Mesendoderm (in vitro differentiated cells): ENCODE results near the gene TRMT2A.

Experiments used
- DNase-seq: peaks from one replicate; pipeline ENCODE4 v3.0.0; 2013
- H2AK5ac ChIP-seq: 2 replicates; pipeline ENCODE4 v1.6.1; 2013; ENCODE audit warnings: low read length, inconsistent platforms
- H2BK120ac ChIP-seq: 2 replicates; pipeline ENCODE4 v1.6.1; 2013; ENCODE audit warnings: low read depth, mild to moderate bottlenecking, low read length, moderate library complexity, mixed read lengths
- H2BK15ac ChIP-seq: replicated peaks from 2 replicates; pipeline ENCODE4 v1.6.1; 2013; ENCODE audit warnings: low read depth, mild to moderate bottlenecking, moderate library complexity
- H2BK5ac ChIP-seq: 2 replicates; pipeline ENCODE4 v1.6.1; 2013; ENCODE audit warnings: low read length, inconsistent platforms
- H3K18ac ChIP-seq: 2 replicates; pipeline ENCODE4 v1.6.1; 2013; ENCODE audit warnings: mild to moderate bottlenecking, low read length, mixed read lengths
- H3K23ac ChIP-seq: one replicate; pipeline ENCODE4 v1.6.1; 2013; ENCODE audit warnings: low read length
- H3K27ac ChIP-seq: 2 replicates; pipeline ENCODE4 v1.5.1; 2013; ENCODE audit warnings: low read depth, mild to moderate bottlenecking, inconsistent platforms, low read length, moderate library complexity
- H3K27me3 ChIP-seq: 2 replicates; pipeline ENCODE4 v1.6.1; 2013; ENCODE audit warnings: low read length, control low read depth, mild to moderate bottlenecking, inconsistent platforms; ENCODE audit not compliant: insufficient read depth, poor library complexity
- H3K36me3 ChIP-seq: 2 replicates; pipeline ENCODE4 v1.6.1; 2013; ENCODE audit warnings: low read length, inconsistent platforms; ENCODE audit not compliant: control insufficient read depth, insufficient read depth
- H3K4ac ChIP-seq: one replicate; pipeline ENCODE4 v1.6.1; 2013; ENCODE audit warnings: low read depth, mild to moderate bottlenecking, low read length, moderate library complexity
- H3K4me1 ChIP-seq: 2 replicates; pipeline ENCODE4 v1.6.1; 2013; ENCODE audit warnings: low read depth, low read length, inconsistent platforms; ENCODE audit not compliant: control insufficient read depth
- H3K4me2 ChIP-seq: 2 replicates; pipeline ENCODE4 v1.6.1; 2013; ENCODE audit warnings: low read length
- H3K4me3 ChIP-seq: 2 replicates; pipeline ENCODE4 v1.5.1; 2013; ENCODE audit warnings: mild to moderate bottlenecking, low read length
- H3K56ac ChIP-seq: one replicate; pipeline ENCODE4 v1.6.1; 2013; ENCODE audit warnings: low read length
- H3K79me1 ChIP-seq: 2 replicates; pipeline ENCODE4 v1.6.1; 2013; ENCODE audit warnings: low read length, inconsistent platforms
- H3K79me2 ChIP-seq: 2 replicates; pipeline ENCODE4 v1.6.1; 2013; ENCODE audit warnings: mild to moderate bottlenecking, low read length; ENCODE audit not compliant: control insufficient read depth, insufficient read depth
- H3K9ac ChIP-seq: 2 replicates; pipeline ENCODE4 v1.6.1; 2013; ENCODE audit warnings: low read length, inconsistent platforms
- H4K5ac ChIP-seq: one replicate; pipeline ENCODE4 v1.6.1; 2013; ENCODE audit warnings: low read length
- H4K8ac ChIP-seq: one replicate; pipeline ENCODE4 v1.6.1; 2013; ENCODE audit warnings: low read depth, mild to moderate bottlenecking, control low read depth, low read length, moderate library complexity
- WGBS: extraction: QIAGEN DNeasy Blood & Tissue Kit; methylation state at CpG from one replicate; pipeline ENCODE4 v1.1.7; 2013; ENCODE audit warnings: low lambda C conversion rate, missing lambda C conversion rate; ENCODE audit not compliant: insufficient coverage; ENCODE audit errors: extremely low coverage; 5-methylcytosine and 5-hydroxymethylcytosine counted together

Gene TRMT2A

GRCh38 chr22:20111045-20111688 lies 5.9 kb downstream of the TRMT2A start:
- H3K4me3 ChIP-seq: no peak overlapping the region
- peaks cover 34% of the 10 kb centered on the region for H3K36me3 ChIP-seq
- H3K27me3 ChIP-seq: no peaks in the 10 kb centered on the region
- H4K5ac ChIP-seq: no peak overlapping the region
- no peak overlapping the region for H3K23ac ChIP-seq
- no peak overlapping the region for H2BK15ac ChIP-seq
- no peak overlapping the region for H2BK5ac ChIP-seq
- no peaks in the 10 kb centered on the region for H3K4me1 ChIP-seq
- peaks cover 8% of the 10 kb centered on the region for H3K79me2 ChIP-seq
- H3K27ac ChIP-seq: no peak overlapping the region
- no peak overlapping the region for H3K56ac ChIP-seq
- no peak overlapping the region for H3K4ac ChIP-seq
- no CpG with 5 or more reads among the region's 14 CpGs for WGBS
- no peak overlapping the region for H3K18ac ChIP-seq
- H2BK120ac ChIP-seq: no peak overlapping the region
- peak; percentile 55 for DNase-seq
- H3K9ac ChIP-seq: no peak overlapping the region
- H4K8ac ChIP-seq: no peak overlapping the region
- peaks cover 9% of the 10 kb centered on the region for H3K79me1 ChIP-seq
- H2AK5ac ChIP-seq: no peak overlapping the region
- no peak overlapping the region for H3K4me2 ChIP-seq

- no peak overlapping the region for H3K18ac ChIP-seq
- H3K56ac ChIP-seq: no peak overlapping the region
- no peaks in the 10 kb centered on the region for H3K27me3 ChIP-seq
- no peak overlapping the region for H3K4me2 ChIP-seq
- H3K4me3 ChIP-seq: no peak overlapping the region
- no peaks in the 10 kb centered on the region for H3K4me1 ChIP-seq
- H2BK15ac ChIP-seq: no peak overlapping the region
- no peak overlapping the region for H3K4ac ChIP-seq
- no peak overlapping the region for H2BK5ac ChIP-seq
- H4K5ac ChIP-seq: no peak overlapping the region
- peaks cover 2% of the 10 kb centered on the region for H3K79me2 ChIP-seq
- no CpG with 5 or more reads among the region's 9 CpGs for WGBS
- H3K27ac ChIP-seq: no peak overlapping the region
- H3K9ac ChIP-seq: no peak overlapping the region
- no peak overlapping the region for H2AK5ac ChIP-seq
- peaks cover 4% of the 10 kb centered on the region for H3K79me1 ChIP-seq
- no peak overlapping the region for H3K23ac ChIP-seq
- no peak for DNase-seq
- H3K36me3 ChIP-seq: peaks cover 36% of the 10 kb centered on the region
- no peak overlapping the region for H4K8ac ChIP-seq
- no peak overlapping the region for H2BK120ac ChIP-seq
Measured at GRCh38 chr22:20110359-20110985, 6.6 kb downstream of the TRMT2A start.

- H3K79me2 ChIP-seq: peaks cover 2% of the 10 kb centered on the region
- H2BK5ac ChIP-seq: no peak overlapping the region
- WGBS: no CpG with 5 or more reads among the region's 23 CpGs
- no peak overlapping the region for H2BK120ac ChIP-seq
- H3K9ac ChIP-seq: no peak overlapping the region
- no peak overlapping the region for H3K4ac ChIP-seq
- H3K79me1 ChIP-seq: peaks cover 9% of the 10 kb centered on the region
- no peak overlapping the region for H3K27ac ChIP-seq
- no peak overlapping the region for H3K4me3 ChIP-seq
- H3K23ac ChIP-seq: no peak overlapping the region
- H2BK15ac ChIP-seq: no peak overlapping the region
- H4K8ac ChIP-seq: no peak overlapping the region
- no peaks in the 10 kb centered on the region for H3K4me1 ChIP-seq
- H2AK5ac ChIP-seq: no peak overlapping the region
- peaks cover 39% of the 10 kb centered on the region for H3K36me3 ChIP-seq
- no peaks in the 10 kb centered on the region for H3K27me3 ChIP-seq
- DNase-seq: no peak
- no peak overlapping the region for H3K56ac ChIP-seq
- no peak overlapping the region for H4K5ac ChIP-seq
- H3K4me2 ChIP-seq: no peak overlapping the region
- H3K18ac ChIP-seq: no peak overlapping the region
Measured at GRCh38 chr22:20109411-20110358, 7.3 kb downstream of the TRMT2A start.

- Histone ChIP-seq H3K27me3 (no peaks in the 10 kb centered on the region), H3K4ac (no peak overlapping the region), H2AK5ac (no peak overlapping the region), H3K4me2 (no peak overlapping the region), H3K27ac (no peak overlapping the region), H3K4me1 (no peaks in the 10 kb centered on the region), H2BK5ac (no peak overlapping the region), H3K9ac (no peak overlapping the region), H3K23ac (no peak overlapping the region), H3K79me1 (peaks cover 10% of the 10 kb centered on the region), H2BK120ac (no peak overlapping the region), H3K18ac (no peak overlapping the region), H4K8ac (no peak overlapping the region), H3K79me2 (peaks cover 2% of the 10 kb centered on the region), H3K36me3 (peaks cover 35% of the 10 kb centered on the region), H3K4me3 (no peak overlapping the region), H2BK15ac (no peak overlapping the region), H3K56ac (no peak overlapping the region), H4K5ac (no peak overlapping the region)
- no peak for DNase-seq
- WGBS: no CpG with 5 or more reads among the region's 12 CpGs
Measured at GRCh38 chr22:20108757-20109230, 8.2 kb downstream of the TRMT2A start.

- H3K4me1 ChIP-seq: no peaks in the 10 kb centered on the region
- H3K9ac ChIP-seq: no peak overlapping the region
- DNase-seq: no peak
- H3K36me3 ChIP-seq: peaks cover 36% of the 10 kb centered on the region
- WGBS: no CpG with 5 or more reads among the region's 13 CpGs
- no peak overlapping the region for H3K56ac ChIP-seq
- H3K4me3 ChIP-seq: no peak overlapping the region
- no peak overlapping the region for H2AK5ac ChIP-seq
- no peak overlapping the region for H4K5ac ChIP-seq
- no peak overlapping the region for H3K23ac ChIP-seq
- H2BK120ac ChIP-seq: no peak overlapping the region
- H2BK15ac ChIP-seq: no peak overlapping the region
- H3K27ac ChIP-seq: no peak overlapping the region
- H3K79me1 ChIP-seq: peaks cover 12% of the 10 kb centered on the region
- no peak overlapping the region for H3K4ac ChIP-seq
- no peak overlapping the region for H3K4me2 ChIP-seq
- no peak overlapping the region for H2BK5ac ChIP-seq
- no peak overlapping the region for H3K18ac ChIP-seq
- peaks cover 2% of the 10 kb centered on the region for H3K79me2 ChIP-seq
- no peak overlapping the region for H4K8ac ChIP-seq
- no peaks in the 10 kb centered on the region for H3K27me3 ChIP-seq
Measured at GRCh38 chr22:20107951-20108756, 8.9 kb downstream of the TRMT2A start.
